RPMI8226 (cell line): ENCODE data around the gene MAT1A.

ENCODE experiments used
- DNase-seq: peaks from one replicate; pipeline ENCODE4 v3.0.0-alpha.2; 2015

Gene MAT1A

DNA sequence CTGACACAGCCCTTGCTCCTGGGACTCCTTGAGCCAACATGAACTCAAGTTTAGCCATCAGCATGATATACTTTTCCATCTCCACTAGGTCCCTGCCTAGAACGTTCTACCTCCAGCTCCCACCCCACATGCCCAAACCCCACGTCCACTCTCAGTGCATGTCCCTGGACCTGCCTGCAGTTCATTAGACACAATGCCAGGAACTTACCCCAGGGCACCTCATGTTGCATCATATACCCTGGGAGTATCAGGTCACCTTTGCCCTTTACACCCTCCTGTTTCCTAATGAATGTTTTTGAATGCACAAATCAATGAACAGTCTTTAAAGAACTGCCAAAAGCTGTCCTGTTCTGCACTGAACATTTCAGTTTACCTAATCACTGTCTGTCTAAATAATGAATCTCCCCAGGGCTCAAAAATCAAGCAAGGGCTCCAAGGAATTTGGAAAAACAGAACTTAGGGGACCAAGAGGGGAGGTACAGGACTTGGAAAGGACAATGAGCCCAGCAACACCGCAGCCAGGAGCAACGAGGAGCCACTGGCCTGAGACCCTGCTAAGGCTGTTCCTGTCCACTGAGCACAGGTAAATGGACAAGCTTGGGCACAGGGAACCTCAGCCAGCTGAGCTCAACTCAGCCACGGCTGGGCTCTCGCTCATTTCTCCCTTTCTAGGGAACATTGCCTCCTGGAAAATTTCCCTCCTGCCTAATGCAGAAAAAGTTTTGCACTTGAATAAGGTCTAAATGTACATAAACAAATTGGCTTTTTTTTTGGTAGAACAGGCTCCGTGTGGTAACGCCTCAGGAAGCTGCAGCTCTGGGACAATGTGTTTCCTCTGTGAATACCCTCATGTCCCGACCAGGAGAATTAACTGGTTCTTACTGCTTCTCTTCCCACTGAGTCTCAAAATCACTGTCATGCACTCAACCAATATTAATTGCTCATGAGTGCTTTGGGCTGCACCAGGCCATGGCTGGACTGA, 7.4 kb downstream of the MAT1A start:
- DNase-seq = no peak

DNA sequence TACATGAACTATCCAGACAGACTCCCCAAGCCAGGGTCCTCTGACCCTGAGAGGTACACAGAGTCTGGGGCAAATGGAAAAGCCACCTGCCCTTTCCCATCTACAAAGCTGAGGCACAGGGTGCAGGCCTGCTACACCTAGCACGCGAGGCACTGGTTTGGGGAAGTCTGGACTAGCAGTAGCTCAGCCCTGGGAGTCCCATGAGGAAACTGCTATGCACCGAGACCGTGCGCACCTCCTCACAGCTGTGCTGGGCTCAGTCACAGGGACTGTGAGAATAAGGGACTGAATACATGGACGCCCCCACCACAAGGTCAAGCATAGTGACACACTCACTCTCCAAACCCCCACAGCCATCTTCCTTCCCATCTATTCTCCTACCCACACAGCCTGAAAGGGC, 8.2 kb downstream of the MAT1A start:
- no peak for DNase-seq

DNA sequence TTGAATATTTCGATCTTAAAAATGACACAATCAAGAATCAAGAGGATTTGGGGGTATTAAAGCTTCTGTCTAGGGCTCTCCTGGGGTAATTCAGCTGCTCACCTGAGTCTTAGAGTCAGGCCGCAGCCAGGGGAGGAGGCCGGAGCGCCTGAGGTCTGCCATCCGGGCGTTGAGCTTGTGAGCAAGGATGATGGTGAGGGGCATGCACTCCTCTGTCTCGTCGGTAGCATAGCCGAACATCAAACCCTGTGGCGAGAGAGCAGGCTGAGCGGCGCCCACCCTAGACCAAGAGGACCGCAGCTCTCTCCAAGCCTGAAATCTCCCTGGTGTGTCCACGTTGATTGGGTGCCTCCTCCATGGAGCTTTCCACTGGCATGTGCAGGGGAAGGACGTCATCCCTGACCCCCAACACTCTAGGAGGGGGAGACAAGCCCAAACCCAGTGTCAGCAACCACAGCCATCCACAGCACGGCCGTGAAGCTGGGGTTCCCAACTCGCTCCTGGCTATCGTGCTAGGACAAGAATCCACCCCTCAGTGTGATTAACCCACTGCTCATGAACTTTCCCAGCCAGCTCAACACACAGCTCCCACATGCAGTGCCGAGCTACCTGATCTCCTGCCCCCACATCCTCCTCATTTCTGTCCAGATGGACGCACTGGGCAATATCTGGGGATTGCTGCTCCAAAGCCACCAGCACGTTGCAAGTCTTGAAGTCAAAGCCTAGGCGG, 9.2 kb downstream of the MAT1A start:
- no peak for DNase-seq

DNA sequence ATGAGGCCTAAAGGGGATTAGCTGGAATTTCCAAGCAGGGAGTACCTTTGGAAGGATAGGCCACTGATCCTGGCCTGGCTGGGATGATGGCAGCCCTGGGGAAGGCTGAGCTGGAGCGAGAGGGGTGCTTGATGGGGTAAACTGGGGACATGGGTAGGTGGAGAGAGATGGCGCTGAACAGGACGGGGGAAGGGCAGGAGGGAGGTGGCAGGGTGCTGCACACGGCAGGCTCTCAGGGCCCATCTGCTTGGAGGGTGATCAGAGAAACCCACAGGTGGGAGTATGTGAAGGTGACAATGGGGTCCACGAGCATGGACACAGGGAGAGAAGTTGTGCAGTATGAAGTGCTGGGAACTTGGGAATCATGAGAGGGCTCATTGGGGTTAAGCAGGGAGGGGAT, 10.3 kb downstream of the MAT1A start:
- DNase-seq = no peak

DNA sequence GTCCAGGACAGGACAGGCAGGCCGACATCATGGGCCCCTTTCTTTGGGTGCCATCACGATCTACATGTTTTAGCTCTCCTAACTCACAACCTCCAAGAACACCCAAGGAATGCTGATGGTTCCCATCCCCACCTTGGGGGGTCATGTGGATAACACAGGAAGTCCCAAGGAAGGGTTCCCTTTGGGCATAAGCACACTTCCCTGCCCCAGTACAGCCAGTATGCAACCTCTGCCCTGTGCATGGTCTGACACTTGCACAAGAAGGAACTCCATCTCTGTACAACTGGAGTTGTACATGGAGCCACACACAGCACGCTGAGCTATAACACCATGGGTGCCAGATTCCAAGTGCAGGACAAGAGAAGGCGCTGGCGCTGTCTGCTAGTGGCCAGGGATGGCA, 11.0 kb downstream of the MAT1A start:
- no peak for DNase-seq

DNA sequence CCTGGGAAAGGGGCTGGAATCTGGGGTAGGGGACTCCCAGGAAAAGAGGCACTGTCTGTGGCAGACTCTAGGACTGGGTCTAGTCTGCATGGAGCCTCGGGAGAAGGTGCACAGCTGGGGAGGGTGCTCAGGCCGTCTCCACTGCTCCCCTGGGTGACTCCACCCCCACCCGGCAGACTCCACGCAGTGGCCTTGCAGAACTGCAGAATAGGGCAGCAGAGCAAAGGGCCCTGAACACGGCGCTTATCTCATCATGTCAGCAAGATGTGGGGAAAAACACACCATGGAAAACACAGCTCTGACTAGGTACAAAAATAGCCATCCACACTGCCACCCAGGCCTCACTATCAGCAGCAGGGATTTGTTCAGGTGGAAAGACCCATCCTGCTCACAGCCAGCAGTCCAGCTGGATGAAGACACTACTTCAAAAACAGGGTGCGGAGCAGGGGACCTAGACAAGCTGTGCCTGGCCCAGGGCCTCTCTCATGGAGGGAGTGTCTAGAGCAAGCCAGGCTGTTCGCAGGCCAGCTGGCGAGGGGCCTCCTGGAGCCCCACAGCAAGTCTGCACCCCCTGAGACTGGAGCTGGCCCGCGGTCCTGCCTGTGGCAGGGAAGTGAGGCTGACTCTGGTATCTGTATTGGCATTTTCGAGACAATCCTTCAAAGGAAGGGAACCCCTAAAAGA, 11.7 kb downstream of the MAT1A start:
- DNase-seq = no peak

DNA sequence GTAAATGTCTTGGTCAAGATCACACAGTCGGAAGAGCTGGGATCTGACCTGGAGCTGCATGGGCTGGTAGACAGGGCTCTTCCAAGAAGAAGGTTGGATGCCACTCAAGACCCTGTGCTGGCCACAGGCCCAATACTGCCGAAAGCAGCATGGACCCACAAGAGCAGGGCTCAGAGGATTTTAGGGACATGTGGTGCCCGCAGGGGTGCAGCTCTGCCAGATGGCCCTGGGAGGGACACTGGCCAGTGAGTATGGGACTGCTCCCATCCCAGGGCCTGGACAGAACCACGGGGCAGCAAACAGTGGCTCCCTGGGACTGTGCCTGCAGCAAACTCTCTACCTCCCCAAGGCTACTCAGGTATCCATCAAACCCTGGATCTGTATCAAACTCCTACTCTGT, 12.4 kb downstream of the MAT1A start:
- DNase-seq = no peak

DNA sequence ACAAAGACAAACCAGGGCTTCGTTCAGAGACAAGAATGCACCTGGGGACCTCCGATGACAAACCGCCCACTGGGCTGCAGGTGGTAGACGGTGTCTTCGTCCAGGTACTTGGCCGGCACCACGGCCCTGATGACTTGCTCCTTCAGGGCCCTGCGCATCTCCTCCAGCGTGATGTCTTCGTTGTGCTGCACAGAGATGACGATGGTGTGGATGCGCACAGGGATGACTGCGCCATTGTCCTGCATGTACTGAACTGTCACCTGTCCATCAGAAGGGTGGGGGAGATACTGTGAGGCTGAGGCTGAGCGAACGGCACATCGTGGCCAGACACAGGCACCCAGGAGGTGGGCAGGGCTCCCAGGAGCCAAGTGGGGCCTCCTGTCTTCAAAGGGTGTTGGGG, 13.1 kb downstream of the MAT1A start:
- DNase-seq = no peak

DNA sequence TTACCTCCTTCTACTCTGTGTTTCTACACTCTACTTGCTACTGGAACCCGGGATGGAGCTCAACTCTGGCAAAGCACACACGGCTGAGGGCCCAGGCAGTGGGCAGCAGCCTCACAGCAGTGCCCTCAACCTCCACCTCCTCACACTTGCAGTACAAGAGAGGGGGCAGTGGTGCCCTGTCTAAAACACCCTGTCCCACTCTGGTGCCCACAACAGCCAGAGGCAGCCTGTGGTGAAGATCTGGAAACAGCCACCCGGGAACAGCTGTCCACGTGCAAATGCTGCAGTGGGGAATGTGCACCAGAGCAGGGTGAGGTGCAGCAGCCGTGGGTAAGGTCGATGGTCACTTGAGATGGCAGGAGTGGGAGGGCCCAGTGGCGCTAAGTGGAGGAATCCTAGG, 13.7 kb downstream of the MAT1A start:
- no peak for DNase-seq

DNA sequence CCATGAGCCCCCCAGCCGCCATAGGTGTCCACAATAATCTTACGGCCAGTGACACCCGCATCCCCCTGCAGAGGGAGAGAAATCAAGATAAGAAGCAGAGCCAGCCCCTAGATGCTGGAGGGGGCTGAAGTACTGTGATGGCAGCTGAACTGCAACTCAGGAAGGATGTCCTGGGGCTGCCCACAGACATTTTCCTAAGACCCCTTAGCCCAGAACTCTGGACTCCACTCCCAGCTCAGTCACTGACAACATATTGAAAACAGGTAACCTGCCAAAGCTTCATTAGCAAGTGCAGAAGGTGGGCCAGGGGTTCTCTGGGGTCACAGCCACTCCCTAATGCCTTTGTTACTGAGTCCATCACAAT, 14.3 kb downstream of the MAT1A start:
- no peak for DNase-seq

DNA sequence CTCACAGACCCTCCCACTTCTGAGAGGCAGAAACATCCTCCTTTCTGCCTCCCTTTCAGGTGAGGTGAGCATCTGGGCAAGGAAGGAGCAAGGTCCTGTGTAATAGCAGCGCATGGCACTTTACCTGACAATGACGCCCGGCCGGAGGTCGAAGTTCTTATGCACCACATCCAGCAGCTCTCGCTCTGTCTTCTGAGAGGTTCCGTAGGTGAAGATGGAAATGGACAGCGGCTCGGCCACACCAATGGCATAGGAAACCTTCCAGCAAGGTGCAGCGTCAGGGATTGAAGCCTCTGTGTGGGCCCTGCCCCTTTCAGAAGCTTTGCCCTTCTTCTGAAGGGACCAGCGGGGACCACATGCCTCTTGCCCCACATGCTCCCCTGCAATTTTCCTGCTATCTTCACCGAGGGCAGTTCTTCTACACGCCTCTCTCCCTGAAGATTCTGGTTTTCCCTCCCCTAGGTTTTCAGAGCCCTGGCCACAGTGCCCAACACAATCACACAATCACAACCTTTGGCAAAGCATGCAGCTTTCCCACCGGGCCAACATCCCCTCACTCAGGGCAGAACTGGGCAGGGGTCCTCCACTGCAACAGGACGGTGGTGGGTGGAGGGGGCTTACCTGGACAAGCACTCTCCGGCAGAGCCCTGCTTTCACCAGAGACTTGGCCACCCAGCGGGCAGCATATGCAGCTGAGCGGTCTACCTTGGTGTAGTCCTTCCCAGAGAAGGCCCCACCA, 14.9 kb downstream of the MAT1A start:
- no peak for DNase-seq

DNA sequence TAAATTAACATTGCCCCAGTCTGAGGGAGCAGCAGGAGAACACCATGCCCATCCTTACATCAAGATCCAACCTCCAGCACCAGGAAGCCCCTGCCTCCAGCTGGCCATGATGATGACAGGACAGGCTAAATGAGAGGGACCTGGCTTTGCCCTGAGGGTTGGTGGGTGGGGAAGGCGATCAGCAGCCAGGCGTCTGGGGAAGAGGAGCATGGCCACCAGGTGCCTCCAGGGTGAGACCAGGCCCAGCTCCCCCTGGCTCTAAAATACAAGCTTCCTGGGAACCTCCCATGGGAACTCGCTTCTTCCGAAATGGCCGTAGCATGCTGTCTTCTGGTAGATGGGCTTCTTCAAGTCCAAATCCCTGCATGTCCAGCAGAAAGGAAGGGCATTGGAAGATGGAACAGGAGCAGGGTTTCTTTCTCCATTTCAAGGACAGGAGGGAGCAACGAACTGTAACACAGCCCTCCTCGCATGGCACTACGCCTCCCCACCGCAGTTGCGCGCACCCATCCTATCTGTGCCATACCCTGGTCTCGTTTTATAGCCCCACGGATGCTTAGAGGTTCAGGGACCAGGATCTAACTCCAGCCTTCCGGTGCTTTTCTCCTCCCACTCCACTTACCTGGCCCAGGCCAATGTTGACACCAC, 15.8 kb downstream of the MAT1A start:
- DNase-seq = no peak

DNA sequence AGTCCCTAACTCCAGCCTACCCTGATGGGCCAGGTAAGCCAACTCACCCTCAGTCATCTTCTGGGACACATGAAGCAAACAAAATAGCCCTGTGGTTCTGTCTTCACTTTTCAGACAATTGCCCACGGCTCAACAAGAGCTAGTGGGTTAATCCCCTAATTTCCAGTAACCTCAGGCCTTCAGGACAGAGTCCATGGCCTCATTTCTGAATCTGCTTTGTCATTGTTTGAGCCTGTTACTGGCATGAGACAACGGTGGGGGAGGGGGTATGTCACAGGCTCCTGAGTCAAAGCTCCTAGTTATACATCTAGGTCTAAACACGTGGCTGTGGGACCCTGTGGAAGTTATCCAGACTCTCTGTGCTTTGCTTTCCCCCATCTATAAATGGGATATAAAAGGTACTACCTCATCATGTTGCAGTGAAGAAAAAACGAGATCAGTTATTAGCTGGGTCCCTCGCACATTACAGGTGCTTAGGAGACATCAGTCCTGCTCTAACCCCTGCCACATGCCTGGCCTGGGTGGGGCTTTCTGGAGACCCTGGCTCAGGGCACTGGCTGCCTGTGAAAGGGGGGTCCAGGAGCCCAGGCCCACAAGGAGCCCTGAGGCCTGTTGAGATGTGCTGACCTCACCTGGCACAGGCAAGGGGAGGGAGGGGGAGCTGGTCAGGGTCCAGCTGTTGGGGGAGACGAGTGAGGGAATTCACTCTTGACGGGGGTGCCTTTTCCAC, 16.5 kb downstream of the MAT1A start:
- no peak for DNase-seq

DNA sequence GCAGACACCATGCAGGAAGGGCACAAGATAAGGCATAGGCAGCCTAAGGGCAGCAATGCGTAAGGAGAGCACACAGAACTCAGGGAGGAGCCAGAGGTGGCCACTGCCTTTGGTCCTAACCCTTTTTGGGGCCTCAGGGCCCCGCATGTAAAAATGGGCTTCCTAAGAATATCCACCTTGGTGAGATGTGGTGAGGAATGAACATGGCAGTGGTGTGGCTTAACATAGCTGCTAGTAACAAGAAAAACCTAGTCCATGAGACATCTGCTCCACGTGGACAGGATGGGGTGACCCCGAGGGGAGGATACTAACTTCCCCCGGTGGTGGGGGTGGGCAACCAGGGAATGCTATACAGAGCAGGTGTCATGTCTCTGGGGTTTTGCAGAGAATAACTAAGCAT, 18.0 kb downstream of the MAT1A start:
- no peak for DNase-seq

DNA sequence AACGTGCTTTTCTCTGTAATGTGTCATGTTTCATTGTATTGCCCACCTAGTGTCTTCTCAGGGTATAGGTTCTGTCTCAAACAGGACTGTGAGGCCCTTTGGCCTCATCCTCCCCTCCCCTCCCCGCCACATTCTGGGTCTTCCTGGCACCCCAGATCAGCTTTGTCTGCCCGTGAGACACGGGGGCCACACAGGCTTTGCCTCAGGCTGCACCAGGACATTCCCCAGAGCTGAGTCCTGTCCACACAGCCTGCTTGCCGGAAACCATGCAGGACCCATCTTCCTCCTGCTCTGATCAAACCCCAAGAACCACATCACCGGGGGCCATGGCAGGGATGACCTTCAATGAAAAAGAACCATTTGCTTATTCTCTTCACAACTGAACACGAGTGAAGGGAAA, 18.6 kb downstream of the MAT1A start:
- no peak for DNase-seq

DNA sequence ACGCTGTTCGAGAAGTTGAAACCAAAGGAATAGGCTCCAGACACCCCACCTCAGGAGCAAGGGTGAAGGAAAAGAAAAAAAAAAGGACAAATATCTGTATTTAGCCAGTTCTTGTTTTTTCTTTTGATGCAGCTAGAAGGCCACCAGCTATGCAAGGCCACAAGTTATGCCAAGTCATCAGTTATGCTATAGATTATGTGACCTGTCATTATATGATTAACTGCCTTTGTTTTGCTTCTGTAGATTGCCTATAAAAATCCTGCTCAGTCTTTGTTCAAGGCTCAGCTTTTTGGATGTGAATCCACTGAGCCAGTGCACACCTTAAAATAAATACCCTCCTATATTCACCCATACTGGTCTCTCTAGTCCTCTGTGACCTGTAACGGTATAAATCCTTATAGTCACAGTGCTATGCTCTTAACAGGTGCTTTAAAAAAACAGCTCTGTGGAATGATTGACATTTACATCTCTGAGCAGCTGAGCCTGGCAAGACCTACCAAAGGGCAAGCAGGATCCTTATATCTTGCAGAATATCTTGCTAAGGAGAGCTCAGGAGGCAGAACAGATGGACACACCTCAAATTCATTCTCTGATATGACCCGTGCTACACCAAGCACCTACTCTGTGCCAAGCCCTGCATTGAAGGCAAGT, 20.4 kb downstream of the MAT1A start:
- no peak for DNase-seq

DNA sequence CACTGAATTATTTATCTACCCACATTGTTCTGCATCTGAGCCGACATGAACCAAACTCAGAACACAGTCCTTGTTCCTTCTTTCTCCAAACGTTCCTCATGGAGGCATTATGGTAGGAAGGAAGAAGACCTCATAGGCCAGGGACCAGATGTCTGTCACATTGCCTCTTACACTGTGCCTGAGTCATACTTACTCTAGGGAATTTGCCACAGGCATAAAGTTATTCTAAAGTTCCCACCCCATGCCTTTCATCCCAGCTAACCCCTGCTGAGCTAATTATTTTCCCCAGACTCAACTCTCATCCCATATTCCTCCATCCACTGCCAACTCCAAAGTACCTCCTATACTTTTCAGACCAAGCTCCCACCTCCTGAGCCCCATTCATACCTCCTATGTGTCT, 21.2 kb downstream of the MAT1A start:
- no peak for DNase-seq

DNA sequence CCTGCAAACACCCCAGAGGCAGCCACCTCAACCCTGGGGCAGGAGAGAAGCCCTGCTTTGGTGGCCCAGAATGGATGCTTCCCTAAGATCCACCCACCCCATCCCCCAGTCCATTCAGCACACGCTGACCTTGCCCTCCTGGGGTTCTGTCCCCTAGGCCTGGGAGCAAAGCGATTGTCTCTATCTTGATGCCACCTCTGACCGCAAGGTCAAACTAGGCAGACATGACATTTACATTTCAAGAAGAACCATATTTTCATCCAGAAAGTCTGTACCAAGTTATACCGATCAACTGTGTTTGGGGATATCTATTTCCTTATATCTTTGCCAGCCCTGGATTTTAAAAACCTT, 23.0 kb downstream of the MAT1A start:
- DNase-seq = no peak

DNA sequence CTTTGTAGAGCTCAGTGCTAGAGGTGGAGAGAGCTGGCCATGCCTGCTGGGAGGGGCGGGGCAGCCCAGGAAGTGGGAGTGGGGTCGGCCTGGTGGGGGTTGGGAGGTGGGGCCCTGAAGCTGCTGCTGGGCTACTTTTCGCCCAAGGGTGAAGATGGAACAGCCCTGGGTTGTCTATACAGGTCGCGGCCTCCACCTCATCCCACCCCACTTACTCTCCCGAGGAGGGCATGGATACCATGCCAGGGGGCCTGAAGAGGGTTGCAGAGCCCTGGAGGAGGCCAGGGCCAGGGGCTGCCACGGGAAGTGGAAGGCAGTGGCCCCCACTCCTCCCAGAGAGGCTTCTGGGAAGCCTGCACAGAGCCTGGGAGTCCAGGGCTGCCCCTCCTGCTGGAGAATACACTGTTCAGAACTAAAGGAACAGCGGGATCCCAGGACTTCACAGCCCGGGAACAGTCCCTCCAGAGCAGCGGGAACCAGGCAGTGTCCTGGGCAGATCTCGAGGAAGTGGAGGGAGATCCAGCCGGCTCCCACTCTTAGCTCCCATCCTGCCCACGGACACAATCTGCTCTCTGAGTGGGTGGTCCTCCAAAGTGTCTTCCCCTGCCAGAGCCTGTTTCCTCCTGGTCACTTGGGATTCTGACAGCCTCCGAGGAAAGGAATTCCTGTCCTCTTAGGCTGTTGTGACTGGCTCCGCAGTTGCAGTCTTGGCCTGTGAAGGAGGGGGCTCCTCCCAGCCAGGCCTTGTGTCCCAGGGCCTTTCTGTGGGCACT, 23.5 kb downstream of the MAT1A start:
- no peak for DNase-seq
